DOHH2 (cell line): Measurements from ENCODE around the gene CIC.

ENCODE experiments used
- EZH2phosphoT487 ChIP-seq: fragments of 200-600 bp; sonication (generic); IDR thresholded peaks from 2 replicates; pipeline ENCODE4 v1.6.1; 2017; ENCODE audit warnings: borderline replicate concordance, mild to moderate bottlenecking, antibody characterized with exemption, low read length, moderate library complexity, mixed read lengths
- TF ChIP-seq, protein P1 (sequence below): fragments of 200-600 bp; sonication (generic); IDR thresholded peaks from one replicate; pipeline ENCODE4 v1.5.1; 2014; ENCODE audit warnings: antibody characterized with exemption, mild to moderate bottlenecking, low read depth, low read length; ENCODE audit not compliant: poor library complexity, severe bottlenecking

DNA sequence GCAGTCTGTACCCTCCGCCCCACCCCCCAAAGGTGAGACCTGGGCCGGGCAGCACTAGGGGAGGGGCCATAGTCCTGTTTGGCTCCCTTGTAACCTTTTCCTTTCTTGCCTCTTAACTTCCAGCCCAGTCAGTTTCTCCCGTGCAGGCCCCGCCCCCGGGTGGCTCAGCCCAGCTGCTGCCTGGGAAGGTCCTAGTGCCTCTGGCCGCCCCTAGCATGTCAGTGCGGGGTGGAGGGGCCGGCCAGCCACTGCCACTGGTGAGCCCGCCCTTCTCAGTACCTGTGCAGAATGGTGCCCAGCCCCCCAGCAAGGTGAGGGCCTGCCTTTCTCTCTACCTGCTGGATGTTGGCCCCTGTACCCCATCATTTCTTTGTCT, 22.4 kb downstream of the CIC start:
- TF ChIP-seq, protein P1, sequence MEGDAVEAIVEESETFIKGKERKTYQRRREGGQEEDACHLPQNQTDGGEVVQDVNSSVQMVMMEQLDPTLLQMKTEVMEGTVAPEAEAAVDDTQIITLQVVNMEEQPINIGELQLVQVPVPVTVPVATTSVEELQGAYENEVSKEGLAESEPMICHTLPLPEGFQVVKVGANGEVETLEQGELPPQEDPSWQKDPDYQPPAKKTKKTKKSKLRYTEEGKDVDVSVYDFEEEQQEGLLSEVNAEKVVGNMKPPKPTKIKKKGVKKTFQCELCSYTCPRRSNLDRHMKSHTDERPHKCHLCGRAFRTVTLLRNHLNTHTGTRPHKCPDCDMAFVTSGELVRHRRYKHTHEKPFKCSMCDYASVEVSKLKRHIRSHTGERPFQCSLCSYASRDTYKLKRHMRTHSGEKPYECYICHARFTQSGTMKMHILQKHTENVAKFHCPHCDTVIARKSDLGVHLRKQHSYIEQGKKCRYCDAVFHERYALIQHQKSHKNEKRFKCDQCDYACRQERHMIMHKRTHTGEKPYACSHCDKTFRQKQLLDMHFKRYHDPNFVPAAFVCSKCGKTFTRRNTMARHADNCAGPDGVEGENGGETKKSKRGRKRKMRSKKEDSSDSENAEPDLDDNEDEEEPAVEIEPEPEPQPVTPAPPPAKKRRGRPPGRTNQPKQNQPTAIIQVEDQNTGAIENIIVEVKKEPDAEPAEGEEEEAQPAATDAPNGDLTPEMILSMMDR: no peak
- no peak for TF ChIP-seq EZH2phosphoT487
